Testis (tissue), 3 donors: Measurements from ENCODE around the gene NMNAT3. TPM values are rescaled to one million over a fixed set of nuclear protein-coding genes. Genes with fewer than 3 reads are reported as not detected.

Source experiments
- DNase-seq: peaks from one replicate; pipeline ENCODE4 v3.0.0-alpha.2; 2019
- H3K27ac ChIP-seq, 2 donors: fragments of 200-600 bp; sonication (generic); one replicate each; pipeline ENCODE4 v1.5.1; 2019
- H3K27me3 ChIP-seq: fragments of 200-600 bp; sonication (generic); one replicate; pipeline ENCODE4 v1.5.1; 2019
- H3K36me3 ChIP-seq: fragments of 200-600 bp; sonication (generic); one replicate; pipeline ENCODE4 v1.5.1; 2017; ENCODE audit warnings: low read depth; ENCODE audit errors: missing control alignments
- H3K4me1 ChIP-seq: fragments of 200-600 bp; sonication (generic); one replicate; pipeline ENCODE4 v1.5.1; 2019
- H3K4me3 ChIP-seq, 2 donors: fragments of 200-600 bp; sonication (generic); one replicate each; pipeline ENCODE4 v1.5.1; 2017 to 2019
- H3K9me3 ChIP-seq: fragments of 200-600 bp; sonication (generic); one replicate; pipeline ENCODE4 v1.5.1; 2017
- CTCF ChIP-seq, 3 experiments: fragments of 450-650 bp in 2 of 3; fragments of 200-600 bp in 1 of 3; sonication (generic) in 1 of 3; IDR thresholded peaks; one replicate each; pipeline ENCODE4 v1.5.1; 2016 to 2019; ENCODE audit warnings: antibody characterized with exemption in 3 of 3, mild to moderate bottlenecking in 2 of 3, moderate library complexity in 1 of 3
- POLR2A ChIP-seq: fragments of 450-650 bp; IDR thresholded peaks from one replicate; pipeline ENCODE4 v1.6.1; 2017; ENCODE audit warnings: antibody characterized with exemption, mild to moderate bottlenecking, moderate library complexity
- WGBS, 2 donors: methylation state at CpG; one replicate each; pipeline ENCODE4 v1.1.5; 2018; 5-methylcytosine and 5-hydroxymethylcytosine counted together
- intact Hi-C: fragments of 100-400 bp; cut with DNase I; formaldehyde crosslinking; loops from one replicate; pipeline ENCODE4 v1.15.1; 2023; ENCODE audit warnings: low total_unique reads
- polyA plus RNA-seq: library from polyadenylated mRNA; stranded (reverse); fragments of 350-450 nt; fragmentation: Illumina TruSeq; extraction: RNeasy Lipid Tissue Mini Kit (QIAGEN cat#74804); gene quantifications from one replicate; pipeline ENCODE4 v1.2.3, GENCODE V29; 2014; ENCODE audit warnings: low read depth, low replicate concordance; ENCODE audit not compliant: insufficient read depth
- total RNA-seq, 2 donors: library from RNA; depleted of rRNA; stranded (reverse); fragments of >200 nt; gene quantifications; one replicate each; pipeline ENCODE4 v1.2.3, GENCODE V29; 2016

NMNAT3 gene
- total and polyA plus RNA-seq, 3 donors from 2014 or later: 21.1 to 76.5 (median 23.9) TPM

GRCh38 chr3:139578783-139579182 lies 99.0 kb downstream of the NMNAT3 start:
- DNase-seq: no peak
- H3K27me3 ChIP-seq: no peaks in the 10 kb centered on the region
- H3K4me1 ChIP-seq: no peaks in the 10 kb centered on the region
- no peaks in the 10 kb centered on the region for H3K9me3 ChIP-seq
- TF ChIP-seq POLR2A (no peak), CTCF (IDR thresholded peaks at IDR 0.05) (no peak)
- no peak overlapping the region for H3K4me3 ChIP-seq
- WGBS, 2 donors: 91 to 98% methylated on average over 7 of the region's 7 CpGs
- intact Hi-C loops: no loop called here
- H3K27ac ChIP-seq: no peak overlapping the region
- no peaks in the 10 kb centered on the region for H3K36me3 ChIP-seq

- Histone ChIP-seq H3K36me3 (no peaks in the 10 kb centered on the region), H3K27ac (no peak overlapping the region), H3K27me3 (no peaks in the 10 kb centered on the region), H3K4me1 (no peaks in the 10 kb centered on the region), H3K9me3 (no peaks in the 10 kb centered on the region), H3K4me3 (no peak overlapping the region)
- no peak for DNase-seq
- no peak for TF ChIP-seq CTCF (IDR thresholded peaks at IDR 0.05)
- TF ChIP-seq POLR2A: no peak
- intact Hi-C loops: no loop called here
Measured at GRCh38 chr3:139577909-139578308, 99.9 kb downstream of the NMNAT3 start.

GRCh38 chr3:139577346-139577745 lies 100.4 kb downstream of the NMNAT3 start:
- no peak for DNase-seq
- Histone ChIP-seq H3K27me3 (no peaks in the 10 kb centered on the region), H3K36me3 (no peaks in the 10 kb centered on the region), H3K4me1 (no peaks in the 10 kb centered on the region), H3K9me3 (no peaks in the 10 kb centered on the region), H3K4me3 (no peak overlapping the region), H3K27ac (no peak overlapping the region)
- intact Hi-C loops: no loop called here
- TF ChIP-seq CTCF (IDR thresholded peaks at IDR 0.05) (no peak), POLR2A (no peak)
- 98 to 99% methylated on average over 2 of the region's 2 CpGs for WGBS, 2 donors

- Histone ChIP-seq H3K9me3 (no peaks in the 10 kb centered on the region), H3K4me1 (no peaks in the 10 kb centered on the region), H3K4me3 (no peak overlapping the region), H3K27me3 (no peaks in the 10 kb centered on the region), H3K36me3 (no peaks in the 10 kb centered on the region), H3K27ac (no peak overlapping the region)
- no peak for TF ChIP-seq POLR2A
- no peak for TF ChIP-seq CTCF (IDR thresholded peaks at IDR 0.05)
- peak; percentile 58 for DNase-seq
- WGBS, 2 donors: 57% methylated on average over 1 of the region's 1 CpG
- intact Hi-C loops: no loop called here
Measured at GRCh38 chr3:139574026-139574947, 103.5 kb downstream of the NMNAT3 start.
